Fibroblast of lung (primary cell): ENCODE measurements around the gene GMCL1. TPM values are rescaled to one million over a fixed set of nuclear protein-coding genes. Genes with fewer than 3 reads are reported as not detected.

ENCODE experiments used
- DNase-seq, 2 donors: peaks; one replicate each; pipeline versions ENCODE4 v3.0.0 to v3.0.0-alpha.2; 2010; ENCODE audit warnings: low read depth in 2 of 2
- H2AFZ ChIP-seq: 2 replicates; pipeline ENCODE4 v1.5.1; 2012; ENCODE audit warnings: low read length, control low read depth, inconsistent platforms
- H3K27ac ChIP-seq: 2 replicates; pipeline ENCODE4 v1.5.1; 2011; ENCODE audit warnings: low read length, control low read depth; ENCODE audit not compliant: insufficient read depth
- H3K27me3 ChIP-seq: 2 replicates; pipeline ENCODE4 v1.5.1; 2011; ENCODE audit warnings: mild to moderate bottlenecking, low read length; ENCODE audit not compliant: control insufficient read depth, insufficient read depth
- H3K36me3 ChIP-seq: 2 replicates; pipeline ENCODE4 v1.5.1; 2011; ENCODE audit warnings: low read length; ENCODE audit not compliant: control insufficient read depth, insufficient read depth
- H3K4me1 ChIP-seq: 2 replicates; pipeline ENCODE4 v1.5.1; 2011; ENCODE audit warnings: low read length; ENCODE audit not compliant: control insufficient read depth, insufficient read depth; ENCODE audit errors: extremely low read depth
- H3K4me2 ChIP-seq: 2 replicates; pipeline ENCODE4 v1.5.1; 2011; ENCODE audit warnings: low read length, control low read depth; ENCODE audit not compliant: insufficient read depth; ENCODE audit errors: extremely low read depth
- H3K4me3 ChIP-seq, 4 experiments: fragments of 200-600 bp in 1 of 4; sonication (generic) in 1 of 4; replicated peaks in 1 of 4; 2 replicates each; pipeline ENCODE4 v1.5.1; 2011 to 2016; ENCODE audit warnings: low read length in 4 of 4, low read depth in 3 of 4, mild to moderate bottlenecking in 3 of 4, control low read depth in 2 of 4, inconsistent platforms in 1 of 4, mixed read lengths in 1 of 4; ENCODE audit not compliant: insufficient read depth in 1 of 4; ENCODE audit errors: control extremely low read depth in 1 of 4
- H3K79me2 ChIP-seq: 2 replicates; pipeline ENCODE4 v1.5.1; 2012; ENCODE audit warnings: mild to moderate bottlenecking, low read length, inconsistent platforms; ENCODE audit not compliant: control insufficient read depth, insufficient read depth
- H3K9ac ChIP-seq: 2 replicates; pipeline ENCODE4 v1.5.1; 2011; ENCODE audit warnings: mild to moderate bottlenecking, low read length, control low read depth; ENCODE audit not compliant: insufficient read depth
- H3K9me3 ChIP-seq: 2 replicates; pipeline ENCODE4 v1.5.1; 2012; ENCODE audit warnings: low read depth, low read length; ENCODE audit not compliant: control insufficient read depth, insufficient read depth
- H4K20me1 ChIP-seq: 2 replicates; pipeline ENCODE4 v1.5.1; 2011; ENCODE audit warnings: low read length; ENCODE audit not compliant: control insufficient read depth, insufficient read depth; ENCODE audit errors: extremely low read depth
- EZH2 ChIP-seq: IDR thresholded peaks from 2 replicates; pipeline ENCODE4 v1.5.1; 2012; ENCODE audit warnings: low read length, control low read depth, mild to moderate bottlenecking; ENCODE audit errors: missing control alignments
- polyA plus RNA-seq, 2 donors: library from polyadenylated mRNA; depleted of rRNA in 1 of 2; stranded (reverse) in 1 of 2; unstranded in 1 of 2; fragments of >200 nt; gene quantifications; 2 replicates each; pipeline ENCODE4 v1.2.1, GENCODE V29; 2011 to 2012; ENCODE audit warnings: missing spikeins in 1 of 2
- total RNA-seq: library from RNA; depleted of rRNA; stranded (reverse); fragments of >200 nt; gene quantifications from 2 replicates; pipeline ENCODE4 v1.2.1, GENCODE V29; 2014
- TF ChIP-seq, protein P1 (sequence below), 2 donors: IDR thresholded peaks in 1 of 2; conservative IDR thresholded peaks in 1 of 2; 1 replicate in 1 of 2; 2 replicates in 1 of 2; pipeline ENCODE4 v1.5.1; 2011 to 2012; ENCODE audit warnings: low read length in 2 of 2, control low read depth in 1 of 2, inconsistent platforms in 1 of 2, low read depth in 1 of 2, mild to moderate bottlenecking in 1 of 2

Gene GMCL1
- total and polyA plus RNA-seq, 2 donors (not counting 1 experiment from before 2014, with no cell fraction given): 9.1 to 12.4 TPM

DNA sequence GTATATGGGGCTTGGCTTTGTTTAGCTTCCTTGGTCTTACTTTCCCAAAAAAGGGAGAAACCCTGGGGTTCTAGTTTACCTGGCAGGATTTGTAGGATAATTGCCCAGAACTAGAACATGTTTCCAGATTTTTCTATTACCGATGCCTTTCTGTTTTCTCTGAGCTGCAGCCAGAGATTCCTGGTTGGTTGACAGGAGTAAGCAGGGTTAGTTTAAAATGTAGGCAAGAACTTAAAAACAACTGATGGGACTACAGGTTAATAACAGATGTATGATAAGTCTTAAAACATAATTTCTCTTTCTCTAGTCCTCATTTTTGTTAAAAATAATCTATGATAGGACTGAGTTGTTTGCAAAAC lies 38.9 kb upstream of the GMCL1 start:
- no peak overlapping the region for H2AFZ ChIP-seq
- H3K4me2 ChIP-seq: peak overlapping the region; percentile 30

DNA sequence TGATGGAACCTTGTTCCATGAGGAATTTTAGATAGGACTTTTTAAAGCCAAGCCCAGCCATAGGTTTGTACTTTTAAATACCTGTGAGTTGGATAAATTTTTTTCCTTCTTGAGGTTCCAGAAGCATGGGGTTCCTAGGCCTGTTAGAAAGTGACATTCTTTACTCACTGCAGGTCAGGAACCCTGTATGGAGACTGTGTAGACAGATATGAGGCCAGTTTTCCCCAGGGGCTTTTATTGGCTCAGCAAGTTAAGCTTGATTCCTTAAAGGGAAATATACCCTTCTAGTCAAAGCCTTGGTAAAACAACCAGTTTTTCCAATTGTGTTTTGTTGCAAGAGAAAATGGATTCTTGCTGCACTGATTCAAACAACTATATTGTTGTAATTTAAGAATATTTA lies 38.4 kb upstream of the GMCL1 start:
- Histone ChIP-seq H2AFZ (no peak overlapping the region), H3K4me2 (no peak overlapping the region), H4K20me1 (no peaks in the 10 kb centered on the region), H3K79me2 (no peaks in the 10 kb centered on the region), H3K4me3 (no peak overlapping the region), H3K9ac (no peak overlapping the region), H3K36me3 (no peaks in the 10 kb centered on the region), H3K27ac (no peak overlapping the region), H3K9me3 (no peaks in the 10 kb centered on the region), H3K4me1 (peaks cover 6% of the 10 kb centered on the region), H3K27me3 (no peaks in the 10 kb centered on the region)
- no peak for DNase-seq
- no peak for TF ChIP-seq EZH2

More for the DNA sequence above, 38.9 kb upstream of the GMCL1 start:
- Histone ChIP-seq H3K4me3 (peak overlapping the region in 1 of 4 experiments; percentile 19), H4K20me1 (no peaks in the 10 kb centered on the region), H3K36me3 (no peaks in the 10 kb centered on the region), H3K27me3 (no peaks in the 10 kb centered on the region), H3K79me2 (no peaks in the 10 kb centered on the region), H3K9me3 (no peaks in the 10 kb centered on the region), H3K27ac (peak overlapping the region; percentile 75), H3K9ac (no peak overlapping the region), H3K4me1 (peaks cover 6% of the 10 kb centered on the region)
- TF ChIP-seq EZH2: no peak
- TF ChIP-seq, protein P1, sequence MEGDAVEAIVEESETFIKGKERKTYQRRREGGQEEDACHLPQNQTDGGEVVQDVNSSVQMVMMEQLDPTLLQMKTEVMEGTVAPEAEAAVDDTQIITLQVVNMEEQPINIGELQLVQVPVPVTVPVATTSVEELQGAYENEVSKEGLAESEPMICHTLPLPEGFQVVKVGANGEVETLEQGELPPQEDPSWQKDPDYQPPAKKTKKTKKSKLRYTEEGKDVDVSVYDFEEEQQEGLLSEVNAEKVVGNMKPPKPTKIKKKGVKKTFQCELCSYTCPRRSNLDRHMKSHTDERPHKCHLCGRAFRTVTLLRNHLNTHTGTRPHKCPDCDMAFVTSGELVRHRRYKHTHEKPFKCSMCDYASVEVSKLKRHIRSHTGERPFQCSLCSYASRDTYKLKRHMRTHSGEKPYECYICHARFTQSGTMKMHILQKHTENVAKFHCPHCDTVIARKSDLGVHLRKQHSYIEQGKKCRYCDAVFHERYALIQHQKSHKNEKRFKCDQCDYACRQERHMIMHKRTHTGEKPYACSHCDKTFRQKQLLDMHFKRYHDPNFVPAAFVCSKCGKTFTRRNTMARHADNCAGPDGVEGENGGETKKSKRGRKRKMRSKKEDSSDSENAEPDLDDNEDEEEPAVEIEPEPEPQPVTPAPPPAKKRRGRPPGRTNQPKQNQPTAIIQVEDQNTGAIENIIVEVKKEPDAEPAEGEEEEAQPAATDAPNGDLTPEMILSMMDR (conservative IDR thresholded peaks at IDR 0.05 in 1 of 2, IDR thresholded peaks at IDR 0.05 in 1 of 2; ENCODE audit: low read depth in 1 of 2, low read length in 2 of 2): no peak
- no peak for DNase-seq

- Histone ChIP-seq H3K79me2 (no peaks in the 10 kb centered on the region), H3K9ac (no peak overlapping the region), H4K20me1 (no peaks in the 10 kb centered on the region), H2AFZ (no peak overlapping the region), H3K9me3 (no peaks in the 10 kb centered on the region), H3K4me2 (no peak overlapping the region), H3K36me3 (no peaks in the 10 kb centered on the region), H3K27me3 (no peaks in the 10 kb centered on the region), H3K4me1 (peaks cover 7% of the 10 kb centered on the region), H3K27ac (no peak overlapping the region), H3K4me3 (no peak overlapping the region)
- DNase-seq: no peak
- TF ChIP-seq EZH2: no peak
- TF ChIP-seq, protein P1 (conservative IDR thresholded peaks at IDR 0.05 in 1 of 2, IDR thresholded peaks at IDR 0.05 in 1 of 2; ENCODE audit: low read depth in 1 of 2, low read length in 2 of 2): no peak
These were observed 33.3 kb upstream of the GMCL1 start for GRCh38 chr2:69796174-69796573.
